Panc1 (cell line): ENCODE data around the gene ATXN7L1. TPM values are rescaled to one million over a fixed set of nuclear protein-coding genes. Genes with fewer than 3 reads are reported as not detected.

ENCODE experiments used
- ATAC-seq: fragments of 200-7000 bp; cut with Tn5 transposase; 2 replicates; pipeline ENCODE4 v1.9.1; 2020; ENCODE audit warnings: mild to moderate bottlenecking, moderate library complexity
- BruUV-seq: library from RNA; stranded (reverse); fragments of 400-500 nt; replicated peaks from 2 replicates; lab custom pipeline; 2021; lab: Mats Ljungman, UMichigan
- CTCF ChIA-PET: fragments of 300-600 bp; sonication (Branson Sonifier 250); formaldehyde crosslinking; loops from one replicate; lab custom pipeline; 2022; ENCODE audit warnings: antibody characterized with exemption; lab: Charles Lee
- POLR2A ChIA-PET: fragments of 300-600 bp; sonication (Branson Sonifier 250); formaldehyde crosslinking; loops from one replicate; lab custom pipeline; 2022; ENCODE audit warnings: antibody characterized with exemption; lab: Charles Lee
- DNase-seq: peaks from one replicate; pipeline ENCODE4 v3.0.0-alpha.2; 2010; ENCODE audit warnings: low read depth, low spot score
- H3K27ac ChIP-seq: 2 replicates; pipeline ENCODE4 v1.5.1; 2011; ENCODE audit warnings: mild to moderate bottlenecking, low read length, inconsistent platforms
- H3K27me3 ChIP-seq: fragments of 200-500 bp; sonication (Bioruptor generic); 2 replicates; pipeline ENCODE4 v1.6.0; 2014; ENCODE audit warnings: low read length, inconsistent platforms; ENCODE audit not compliant: control insufficient read depth, insufficient read depth
- H3K36me3 ChIP-seq: fragments of 200-500 bp; sonication (Bioruptor generic); 2 replicates; pipeline ENCODE4 v1.5.1; 2014; ENCODE audit warnings: inconsistent platforms, mild to moderate bottlenecking, low read length, moderate library complexity; ENCODE audit not compliant: control insufficient read depth, insufficient read depth
- H3K4me1 ChIP-seq: 2 replicates; pipeline ENCODE4 v1.5.1; 2011; ENCODE audit warnings: inconsistent platforms, mild to moderate bottlenecking, low read length, moderate library complexity; ENCODE audit not compliant: control insufficient read depth, insufficient read depth
- H3K4me3 ChIP-seq, 2 experiments: 2 replicates each; pipeline ENCODE4 v1.5.1; 2011 to 2012; ENCODE audit warnings: low read depth in 2 of 2, low read length in 2 of 2, mild to moderate bottlenecking in 2 of 2, inconsistent platforms in 1 of 2, moderate library complexity in 1 of 2
- H3K9me3 ChIP-seq: fragments of 200-500 bp; sonication (Bioruptor generic); 2 replicates; pipeline ENCODE4 v1.5.1; 2014; ENCODE audit warnings: low read depth, mild to moderate bottlenecking, inconsistent platforms, low read length, moderate library complexity; ENCODE audit not compliant: control insufficient read depth, insufficient read depth
- POLR2AphosphoS5 ChIP-seq: IDR thresholded peaks from 2 replicates; pipeline ENCODE4 v1.6.1; 2012; ENCODE audit warnings: mild to moderate bottlenecking, low read depth, low read length, moderate library complexity
- SIN3A ChIP-seq: IDR thresholded peaks from 2 replicates; pipeline ENCODE4 v1.6.1; 2012; ENCODE audit warnings: low read depth, mild to moderate bottlenecking, low read length, moderate library complexity, borderline replicate concordance; ENCODE audit not compliant: insufficient read depth
- TCF7L2 ChIP-seq: IDR thresholded peaks from 2 replicates; pipeline ENCODE4 v1.6.1; 2011; ENCODE audit warnings: mild to moderate bottlenecking, low read depth, low read length, inconsistent platforms
- in situ Hi-C: cut with HindIII; loops from 2 replicates; pipeline ENCODE4 v1.10.0; 2016; ENCODE audit warnings: low sequenced_read_pairs, low pct_unique_long_range_greater_than_20kb
- intact Hi-C: fragments of 100-400 bp; cut with micrococcal nuclease; formaldehyde crosslinking; loops from one replicate; pipeline ENCODE4 v1.10.0; 2022; ENCODE audit not compliant: unreplicated experiment
- total RNA-seq: library from RNA; stranded (reverse); gene quantifications from one replicate; pipeline ENCODE4 v1.2.1, GENCODE V29; 2021; ENCODE audit not compliant: unreplicated experiment
- TF ChIP-seq, protein P1 (sequence below), 2 experiments: IDR thresholded peaks; 2 replicates each; pipeline ENCODE4 v1.6.1; 2011 to 2012; ENCODE audit warnings: low read depth in 2 of 2, control low read depth in 1 of 2, low read length in 1 of 2, mild to moderate bottlenecking in 1 of 2, moderate library complexity in 1 of 2; ENCODE audit not compliant: insufficient read depth in 1 of 2
- TF ChIP-seq, protein P2 (sequence below): fragments of 450-650 bp; IDR thresholded peaks from 2 replicates; pipeline ENCODE4 v1.5.1; 2017; ENCODE audit warnings: mild to moderate bottlenecking

The ATXN7L1 gene
- total RNA-seq, 1 experiment from 2014 or later, result 10.8 TPM

DNA sequence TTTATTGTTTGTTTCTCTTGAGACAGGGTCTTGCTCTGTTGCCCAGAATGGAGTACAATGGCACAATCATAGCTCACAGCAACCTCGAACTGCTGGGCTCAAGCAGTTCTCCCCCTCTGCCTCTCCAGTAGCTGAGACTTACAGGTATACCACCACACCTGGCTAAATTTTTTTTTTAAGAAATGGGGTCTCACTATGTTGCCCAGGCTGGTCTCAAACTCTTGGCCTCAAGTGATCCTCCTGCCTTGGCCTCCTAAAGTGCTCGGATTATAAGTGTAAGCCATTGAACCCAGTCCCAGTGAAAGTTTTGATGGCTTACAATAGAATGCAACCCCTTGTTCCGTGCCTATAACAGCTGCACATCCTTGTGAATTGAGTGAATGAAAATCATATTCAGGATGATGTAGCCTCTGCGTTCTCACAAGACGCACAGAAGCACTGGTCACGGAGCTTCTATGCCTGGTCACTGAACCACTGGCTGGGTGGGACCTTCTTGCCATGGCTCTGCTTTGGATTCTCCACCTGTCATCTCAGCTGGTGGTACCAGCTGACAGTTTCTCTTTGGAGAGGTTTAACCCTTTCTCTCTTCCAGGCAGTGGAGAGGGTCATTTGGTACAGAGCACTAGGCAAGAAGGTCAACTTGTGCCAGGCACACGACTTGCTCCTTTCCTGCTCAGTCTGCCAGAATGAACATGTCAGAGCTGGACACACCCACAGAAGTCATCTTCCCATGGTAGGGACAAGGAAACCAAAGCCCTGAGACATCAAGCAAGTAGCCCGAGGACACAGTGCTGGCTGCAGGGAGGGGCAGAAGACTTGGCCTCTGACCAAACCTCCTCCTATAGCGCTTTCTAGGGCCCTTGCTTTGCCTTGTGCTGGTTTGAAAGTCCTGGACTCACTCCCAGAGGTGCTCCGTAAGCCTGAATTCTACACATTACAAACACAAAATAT, 89.6 kb downstream of the ATXN7L1 start:
- in situ Hi-C loops (no loop called here), intact Hi-C loops (no loop called here)
- no peak overlapping the region for H3K4me3 ChIP-seq
- no peak for DNase-seq
- no peaks in the 10 kb centered on the region for H3K27me3 ChIP-seq
- CTCF ChIA-PET, result no interaction called here
- 0 out of 2 replicates have a peak, but pooled peaks cover 2% of the 10 kb centered on the region for H3K4me1 ChIP-seq
- no TSS peak for BruUV-seq
- no peak overlapping the region for H3K27ac ChIP-seq
- no peaks in the 10 kb centered on the region for H3K36me3 ChIP-seq
- H3K9me3 ChIP-seq, result no peaks in the 10 kb centered on the region
- TF ChIP-seq, protein P1, sequence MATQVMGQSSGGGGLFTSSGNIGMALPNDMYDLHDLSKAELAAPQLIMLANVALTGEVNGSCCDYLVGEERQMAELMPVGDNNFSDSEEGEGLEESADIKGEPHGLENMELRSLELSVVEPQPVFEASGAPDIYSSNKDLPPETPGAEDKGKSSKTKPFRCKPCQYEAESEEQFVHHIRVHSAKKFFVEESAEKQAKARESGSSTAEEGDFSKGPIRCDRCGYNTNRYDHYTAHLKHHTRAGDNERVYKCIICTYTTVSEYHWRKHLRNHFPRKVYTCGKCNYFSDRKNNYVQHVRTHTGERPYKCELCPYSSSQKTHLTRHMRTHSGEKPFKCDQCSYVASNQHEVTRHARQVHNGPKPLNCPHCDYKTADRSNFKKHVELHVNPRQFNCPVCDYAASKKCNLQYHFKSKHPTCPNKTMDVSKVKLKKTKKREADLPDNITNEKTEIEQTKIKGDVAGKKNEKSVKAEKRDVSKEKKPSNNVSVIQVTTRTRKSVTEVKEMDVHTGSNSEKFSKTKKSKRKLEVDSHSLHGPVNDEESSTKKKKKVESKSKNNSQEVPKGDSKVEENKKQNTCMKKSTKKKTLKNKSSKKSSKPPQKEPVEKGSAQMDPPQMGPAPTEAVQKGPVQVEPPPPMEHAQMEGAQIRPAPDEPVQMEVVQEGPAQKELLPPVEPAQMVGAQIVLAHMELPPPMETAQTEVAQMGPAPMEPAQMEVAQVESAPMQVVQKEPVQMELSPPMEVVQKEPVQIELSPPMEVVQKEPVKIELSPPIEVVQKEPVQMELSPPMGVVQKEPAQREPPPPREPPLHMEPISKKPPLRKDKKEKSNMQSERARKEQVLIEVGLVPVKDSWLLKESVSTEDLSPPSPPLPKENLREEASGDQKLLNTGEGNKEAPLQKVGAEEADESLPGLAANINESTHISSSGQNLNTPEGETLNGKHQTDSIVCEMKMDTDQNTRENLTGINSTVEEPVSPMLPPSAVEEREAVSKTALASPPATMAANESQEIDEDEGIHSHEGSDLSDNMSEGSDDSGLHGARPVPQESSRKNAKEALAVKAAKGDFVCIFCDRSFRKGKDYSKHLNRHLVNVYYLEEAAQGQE (IDR thresholded peaks at IDR 0.05; ENCODE audit: insufficient read depth in 1 of 2, low read depth in 2 of 2, low read length in 1 of 2), result no peak
- TF ChIP-seq, protein P2, sequence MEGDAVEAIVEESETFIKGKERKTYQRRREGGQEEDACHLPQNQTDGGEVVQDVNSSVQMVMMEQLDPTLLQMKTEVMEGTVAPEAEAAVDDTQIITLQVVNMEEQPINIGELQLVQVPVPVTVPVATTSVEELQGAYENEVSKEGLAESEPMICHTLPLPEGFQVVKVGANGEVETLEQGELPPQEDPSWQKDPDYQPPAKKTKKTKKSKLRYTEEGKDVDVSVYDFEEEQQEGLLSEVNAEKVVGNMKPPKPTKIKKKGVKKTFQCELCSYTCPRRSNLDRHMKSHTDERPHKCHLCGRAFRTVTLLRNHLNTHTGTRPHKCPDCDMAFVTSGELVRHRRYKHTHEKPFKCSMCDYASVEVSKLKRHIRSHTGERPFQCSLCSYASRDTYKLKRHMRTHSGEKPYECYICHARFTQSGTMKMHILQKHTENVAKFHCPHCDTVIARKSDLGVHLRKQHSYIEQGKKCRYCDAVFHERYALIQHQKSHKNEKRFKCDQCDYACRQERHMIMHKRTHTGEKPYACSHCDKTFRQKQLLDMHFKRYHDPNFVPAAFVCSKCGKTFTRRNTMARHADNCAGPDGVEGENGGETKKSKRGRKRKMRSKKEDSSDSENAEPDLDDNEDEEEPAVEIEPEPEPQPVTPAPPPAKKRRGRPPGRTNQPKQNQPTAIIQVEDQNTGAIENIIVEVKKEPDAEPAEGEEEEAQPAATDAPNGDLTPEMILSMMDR, result no peak
- TF ChIP-seq TCF7L2, result no peak
- TF ChIP-seq POLR2AphosphoS5, result no peak
- TF ChIP-seq SIN3A, result no peak
- POLR2A ChIA-PET, result interaction anchor here (0.7 kb wide), 1 partner anchor 146 kb away, joined by 4 read pairs; no protein-coding TSS in a partner anchor
- no peak for ATAC-seq

DNA sequence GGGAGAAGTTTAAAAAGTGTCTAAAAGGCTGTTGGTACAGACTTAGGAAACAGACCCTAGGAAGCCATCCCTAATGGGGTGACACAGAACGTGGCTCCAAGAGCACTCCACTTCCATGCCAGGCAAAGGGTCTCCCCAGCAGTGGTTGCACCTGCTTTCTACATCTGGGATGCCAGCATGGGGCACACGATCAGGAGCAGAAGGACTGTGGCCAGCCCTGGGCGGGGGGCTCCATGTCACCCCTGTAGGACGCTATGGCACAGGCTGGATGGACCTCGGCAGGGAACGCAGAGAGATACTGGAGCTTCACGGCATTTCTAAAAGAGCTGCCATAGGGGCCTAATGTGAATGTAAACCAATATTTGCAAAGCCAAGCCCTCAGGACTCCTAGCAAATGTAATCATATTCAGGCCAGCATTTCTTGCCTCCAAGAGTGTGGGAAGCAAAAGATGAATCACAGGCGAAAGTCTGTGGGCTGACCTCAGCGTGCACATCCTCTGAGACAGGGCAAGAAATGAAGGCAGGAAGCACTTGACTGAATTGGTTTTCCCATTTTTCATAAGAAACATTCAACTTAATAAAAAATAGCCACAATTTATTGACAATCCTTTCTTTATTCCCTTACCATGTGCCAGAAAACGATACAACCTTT, 93.9 kb downstream of the ATXN7L1 start:
- DNase-seq, result no peak
- Histone ChIP-seq H3K27me3 (no peaks in the 10 kb centered on the region), H3K9me3 (no peaks in the 10 kb centered on the region), H3K27ac (no peak overlapping the region), H3K4me1 (no peaks in the 10 kb centered on the region), H3K36me3 (no peaks in the 10 kb centered on the region), H3K4me3 (no peak overlapping the region)
- TF ChIP-seq TCF7L2 (no peak), POLR2AphosphoS5 (no peak), SIN3A (no peak)
- TF ChIP-seq, protein P2, result no peak
- TF ChIP-seq, protein P1 (IDR thresholded peaks at IDR 0.05; ENCODE audit: insufficient read depth in 1 of 2, low read depth in 2 of 2, low read length in 1 of 2), result no peak
- no TSS peak for BruUV-seq
- POLR2A ChIA-PET, result no interaction called here
- ATAC-seq, result no peak
- CTCF ChIA-PET, result no interaction called here
- in situ Hi-C loops, result no loop called here
- intact Hi-C loops, result no loop called here
